GM12878 (cell line): Measurements from ENCODE around the gene NUP205. TPM values are rescaled to one million over a fixed set of nuclear protein-coding genes. Genes with fewer than 3 reads are reported as not detected.

Experiments
- ATAC-seq: fragments of 200-7000 bp; cut with Tn5 transposase; 3 replicates; pipeline ENCODE4 v1.9.1; 2020; ENCODE audit warnings: mild to moderate bottlenecking, moderate library complexity
- BruUV-seq: library from RNA; stranded (reverse); fragments of 400-500 nt; replicated peaks from 2 replicates; lab custom pipeline; 2021; lab: Mats Ljungman, UMichigan
- CTCF ChIA-PET: fragments of 300-600 bp; sonication (Branson Sonifier 250); formaldehyde crosslinking; extraction: SDS; loops from one replicate; lab custom pipeline; 2021; ENCODE audit warnings: inconsistent platforms; lab: Yijun Ruan, JAX
- POLR2A ChIA-PET: fragments of 350-600 bp; formaldehyde crosslinking; extraction: SDS; loops from one replicate; lab custom pipeline; 2021; ENCODE audit warnings: inconsistent platforms; lab: Charles Lee
- RAD21 ChIA-PET: fragments of 300-600 bp; sonication (Branson Sonifier 250); formaldehyde crosslinking; loops from one replicate; lab custom pipeline; 2023; ENCODE audit warnings: antibody characterized with exemption; ENCODE audit not compliant: unreplicated experiment; lab: Charles Lee
- SMC1A ChIA-PET: fragments of 300-600 bp; sonication (Branson Sonifier 250); formaldehyde crosslinking; loops from one replicate; lab custom pipeline; 2023; ENCODE audit not compliant: unreplicated experiment, uncharacterized antibody; lab: Charles Lee
- DNase-seq: peaks from one replicate; pipeline ENCODE4 v3.0.0-alpha.2; 2011; ENCODE audit warnings: low read depth, low spot score
- FAIRE-seq: peaks from 3 replicates; lab custom pipeline; 2011; peaks lifted over from hg19 to GRCh38; lab: Jason Lieb, UNC
- H2AFZ ChIP-seq: 2 replicates; pipeline ENCODE4 v1.6.0; 2011; ENCODE audit warnings: low read depth, low read length, control low read depth; ENCODE audit not compliant: control insufficient read depth
- H3K27ac ChIP-seq: 2 replicates; pipeline ENCODE4 v1.5.1; 2011; ENCODE audit warnings: control low read depth; ENCODE audit not compliant: control insufficient read depth, insufficient read depth
- H3K27me3 ChIP-seq, 2 experiments: replicated peaks in 1 of 2; 2 replicates each; pipeline versions ENCODE4 v1.6.0 to v1.6.1; 2011; ENCODE audit warnings: low read length in 1 of 2; ENCODE audit not compliant: control insufficient read depth in 2 of 2, insufficient read depth in 2 of 2
- H3K36me3 ChIP-seq, 2 experiments: 2 replicates each; pipeline ENCODE4 v1.5.1; 2011; ENCODE audit warnings: low read length in 1 of 2; ENCODE audit not compliant: control insufficient read depth in 2 of 2, insufficient read depth in 2 of 2
- H3K4me1 ChIP-seq: 2 replicates; pipeline ENCODE4 v1.6.1; 2011; ENCODE audit warnings: mild to moderate bottlenecking, low read length, moderate library complexity, mixed read lengths; ENCODE audit not compliant: control insufficient read depth, insufficient read depth
- H3K4me2 ChIP-seq: 2 replicates; pipeline ENCODE4 v1.6.0; 2011; ENCODE audit warnings: control low read depth; ENCODE audit not compliant: control insufficient read depth, insufficient read depth
- H3K4me3 ChIP-seq: fragments of 200-600 bp; sonication (generic); 2 replicates; pipeline ENCODE4 v1.5.1; 2016
- H3K79me2 ChIP-seq: 2 replicates; pipeline ENCODE4 v1.6.0; 2011; ENCODE audit warnings: low read length; ENCODE audit not compliant: control insufficient read depth, insufficient read depth
- H3K9ac ChIP-seq: 2 replicates; pipeline ENCODE4 v1.8.0; 2011; ENCODE audit warnings: low read length, control low read depth, mixed read lengths; ENCODE audit not compliant: control insufficient read depth, insufficient read depth
- H3K9me3 ChIP-seq: replicated peaks from 3 replicates; pipeline ENCODE4 v1.5.1; 2011; ENCODE audit warnings: mild to moderate bottlenecking, low read length; ENCODE audit not compliant: control insufficient read depth, insufficient read depth
- H4K20me1 ChIP-seq: 2 replicates; pipeline ENCODE4 v1.6.0; 2011; ENCODE audit not compliant: control insufficient read depth, insufficient read depth
- BHLHE40 ChIP-seq, 2 experiments: fragments of 450-650 bp in 1 of 2; IDR thresholded peaks; 2 replicates each; pipeline ENCODE4 v1.6.1; 2011 to 2017; ENCODE audit warnings: low read depth in 2 of 2, borderline replicate concordance in 1 of 2, improper control_type of control experiment in 1 of 2, low read length in 1 of 2, mild to moderate bottlenecking in 1 of 2
- BRCA1 ChIP-seq: IDR thresholded peaks from 2 replicates; pipeline ENCODE4 v1.6.1; 2011; ENCODE audit warnings: low read depth, low read length, improper control_type of control experiment
- EED ChIP-seq: sonication (generic); IDR thresholded peaks from 2 replicates; pipeline ENCODE4 v1.6.1; 2016; ENCODE audit warnings: antibody characterized with exemption, low read depth
- HDGF ChIP-seq: fragments of 450-650 bp; IDR thresholded peaks from 2 replicates; pipeline ENCODE4 v1.6.1; 2016; ENCODE audit warnings: antibody characterized with exemption
- KDM1A ChIP-seq: fragments of 200-600 bp; sonication (generic); IDR thresholded peaks from 2 replicates; pipeline ENCODE4 v1.6.1; 2016; ENCODE audit warnings: borderline replicate concordance
- NFIC ChIP-seq: IDR thresholded peaks from 2 replicates; pipeline ENCODE4 v1.6.1; 2012; ENCODE audit warnings: low read depth, mild to moderate bottlenecking, inconsistent platforms, low read length, moderate library complexity
- ZBTB33 ChIP-seq: fragments of 450-650 bp; IDR thresholded peaks from 2 replicates; pipeline ENCODE4 v1.6.1; 2017; ENCODE audit warnings: mild to moderate bottlenecking
- WGBS: methylation state at CpG from one replicate; pipeline ENCODE4 v1.1.6; 2016; ENCODE audit warnings: low lambda C conversion rate; ENCODE audit not compliant: insufficient replicate concordance, insufficient coverage; ENCODE audit errors: missing lambda C conversion rate; 5-methylcytosine and 5-hydroxymethylcytosine counted together
- in situ Hi-C: fragments of 300-500 bp; cut with MboI; formaldehyde crosslinking; loops from 9 replicates; pipeline ENCODE4 v1.14.3; 2018; ENCODE audit warnings: mixed read lengths
- intact Hi-C: fragments of 100-400 bp; cut with micrococcal nuclease; formaldehyde crosslinking; loops from one replicate; pipeline ENCODE4 v1.14.2; 2022; ENCODE audit not compliant: unreplicated experiment
- polyA plus RNA-seq, 11 experiments: library from polyadenylated mRNA; depleted of rRNA in 4 of 11; unstranded in 6 of 11; stranded (reverse) in 5 of 11; fragments of >200 nt; fragmentation: Nextera tagmentation in 4 of 11; fragmentation: Illumina TruSeq in 1 of 11; extraction: Ambion mirVana in 4 of 11; extraction: Trizol in 1 of 11; gene quantifications; 1 replicate in 1 of 11; 2 replicates in 10 of 11; pipeline versions ENCODE4 v1.2.1 to v1.2.3, GENCODE V29; 2011 to 2016; ENCODE audit warnings: inconsistent platforms in 2 of 11, missing spikeins in 2 of 11, low read depth in 1 of 11
- total RNA-seq, 4 experiments: library from RNA; depleted of rRNA in 3 of 4; stranded (reverse); fragments of >200 nt in 3 of 4; fragmentation: Illumina TruSeq in 1 of 4; extraction: Trizol in 1 of 4; gene quantifications; 2 replicates each; pipeline versions ENCODE4 v1.2.1 to v1.2.3, GENCODE V29; 2013 to 2021
- TF ChIP-seq, protein P1 (sequence below): IDR thresholded peaks from 2 replicates; pipeline ENCODE4 v1.6.1; 2012; ENCODE audit warnings: low read depth, low read length, improper control_type of control experiment

Gene NUP205
- total and polyA plus RNA-seq, 10 of the 15 experiments (the other 5 are each of a cell fraction or from before 2014, with no cell fraction given) = 41.4 to 110 (median 85.9) TPM

DNA sequence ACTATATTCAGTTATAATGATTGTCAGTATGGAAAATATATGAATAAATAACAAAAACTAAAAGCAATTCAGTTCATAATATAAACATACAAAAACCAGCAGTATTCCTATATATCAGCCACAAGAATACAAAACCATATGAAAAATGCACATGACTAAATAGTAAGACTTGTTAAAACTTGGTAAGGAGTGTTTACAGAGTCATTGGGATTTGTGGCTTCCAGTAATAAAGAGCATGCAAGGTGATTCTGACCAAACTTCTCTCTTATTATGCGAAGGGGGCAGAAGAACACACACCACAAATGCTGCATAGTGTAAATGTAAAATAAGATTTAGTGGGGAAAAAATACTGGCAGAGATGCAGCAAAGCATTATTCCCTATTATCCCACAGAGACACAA, 39.0 kb upstream of the NUP205 start:
- BruUV-seq = no TSS peak
- Histone ChIP-seq H3K9ac (no peak overlapping the region), H3K36me3 (no peaks in the 10 kb centered on the region), H3K79me2 (no peaks in the 10 kb centered on the region), H3K4me3 (no peak overlapping the region), H3K27ac (no peak overlapping the region), H3K4me1 (no peaks in the 10 kb centered on the region), H4K20me1 (no peaks in the 10 kb centered on the region), H2AFZ (no peak overlapping the region), H3K4me2 (no peak overlapping the region), H3K9me3 (no peaks in the 10 kb centered on the region), H3K27me3 (no peaks in the 10 kb centered on the region)
- RAD21 ChIA-PET = no interaction called here
- TF ChIP-seq HDGF = no peak
- ATAC-seq (no peak), DNase-seq (no peak), FAIRE-seq (no peak)
- CTCF ChIA-PET = interaction anchor here (1.1 kb wide), 1 partner anchor 105 kb away, joined by 3 read pairs; no protein-coding TSS in a partner anchor
- intact Hi-C loops (no loop called here), in situ Hi-C loops (no loop called here)
- 63% methylated on average over 1 of the region's 1 CpG for WGBS
- SMC1A ChIA-PET = interaction anchor here (0.6 kb wide), 1 partner anchor 1719 kb away, joined by 3 read pairs; no protein-coding TSS in a partner anchor
- POLR2A ChIA-PET = no interaction called here

- POLR2A ChIA-PET = no interaction called here
- Histone ChIP-seq H3K79me2 (no peaks in the 10 kb centered on the region), H4K20me1 (no peaks in the 10 kb centered on the region), H3K27me3 (no peaks in the 10 kb centered on the region), H3K27ac (no peak overlapping the region), H3K4me2 (no peak overlapping the region), H2AFZ (no peak overlapping the region), H3K9ac (no peak overlapping the region), H3K4me1 (no peaks in the 10 kb centered on the region), H3K4me3 (no peak overlapping the region), H3K36me3 (no peaks in the 10 kb centered on the region), H3K9me3 (no peaks in the 10 kb centered on the region)
- RAD21 ChIA-PET = interaction anchor here (0.9 kb wide), 1 partner anchor 10 kb away, joined by 4 read pairs; the partner anchor contains the start of gene CNOT4
- no TSS peak for BruUV-seq
- SMC1A ChIA-PET = interaction anchor here (0.6 to 0.8 kb wide), 2 partner anchors 10 to 1719 kb away, joined by 3 read pairs; no protein-coding TSS in a partner anchor
- TF ChIP-seq BHLHE40 (IDR thresholded peaks at IDR 0.05; ENCODE audit: borderline replicate concordance in 1 of 2, low read depth in 2 of 2, low read length in 1 of 2) (no peak), BRCA1 (no peak), KDM1A (no peak), NFIC (no peak), ZBTB33 (no peak), EED (no peak)
- TF ChIP-seq, protein P1, sequence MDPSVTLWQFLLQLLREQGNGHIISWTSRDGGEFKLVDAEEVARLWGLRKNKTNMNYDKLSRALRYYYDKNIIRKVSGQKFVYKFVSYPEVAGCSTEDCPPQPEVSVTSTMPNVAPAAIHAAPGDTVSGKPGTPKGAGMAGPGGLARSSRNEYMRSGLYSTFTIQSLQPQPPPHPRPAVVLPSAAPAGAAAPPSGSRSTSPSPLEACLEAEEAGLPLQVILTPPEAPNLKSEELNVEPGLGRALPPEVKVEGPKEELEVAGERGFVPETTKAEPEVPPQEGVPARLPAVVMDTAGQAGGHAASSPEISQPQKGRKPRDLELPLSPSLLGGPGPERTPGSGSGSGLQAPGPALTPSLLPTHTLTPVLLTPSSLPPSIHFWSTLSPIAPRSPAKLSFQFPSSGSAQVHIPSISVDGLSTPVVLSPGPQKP = no peak
- intact Hi-C loops (no loop called here), in situ Hi-C loops (no loop called here)
- FAIRE-seq = no peak
- CTCF ChIA-PET = interaction anchor here (0.6 to 2.5 kb wide), 4 partner anchors 21 to 126 kb away, joined by 3 to 9 read pairs (median 4); no protein-coding TSS in a partner anchor
- no peak for ATAC-seq
- no peak for DNase-seq
These were observed 38.5 kb upstream of the NUP205 start for GRCh38 chr7:135519233-135519688.
